ENCODE data around the gene EZR.

- TF ChIP-seq CTCF (IDR thresholded peaks at IDR 0.05 in 2 of 3, conservative IDR thresholded peaks at IDR 0.05 in 1 of 3; ENCODE audit: borderline replicate concordance in 1 of 3, insufficient read depth in 1 of 3, low read depth in 2 of 3, low read length in 2 of 3) = no peak
- TF ChIP-seq RAD21 (IDR thresholded peaks at IDR 0.05; ENCODE audit: low read depth) = no peak
- TF ChIP-seq CEBPB (IDR thresholded peaks at IDR 0.05; ENCODE audit: low read depth) = no peak
- TF ChIP-seq EZH2 (IDR thresholded peaks at IDR 0.05) = no peak
Measured at GRCh38 chr6:158825951-158826306, 6.8 kb upstream of the EZR start.

All from HCT116 (cell line).